8988T (cell line): ENCODE measurements around the gene BMF.
A peak's percentile ranks its signal among the peaks of the same experiment; 100 is the strongest.
"Not testable (repeated sequence)": the region's sequence is repeated elsewhere in the genome, so short reads cannot be mapped to it uniquely, and the experiment has no call there.

ENCODE experiments used
- DNase-seq: peaks from one replicate; pipeline ENCODE4 v3.0.0; 2011

The BMF gene, protein sequence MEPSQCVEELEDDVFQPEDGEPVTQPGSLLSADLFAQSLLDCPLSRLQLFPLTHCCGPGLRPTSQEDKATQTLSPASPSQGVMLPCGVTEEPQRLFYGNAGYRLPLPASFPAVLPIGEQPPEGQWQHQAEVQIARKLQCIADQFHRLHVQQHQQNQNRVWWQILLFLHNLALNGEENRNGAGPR

GRCh38 chr15:40108855-40109735 is at the start of gene BMF:
TSS of gene BMF (minus strand) at chr15:40108879. CDS start at chr15:40106086, 2,793 bp downstream.
- DNase-seq = peak; percentile 95

DNA sequence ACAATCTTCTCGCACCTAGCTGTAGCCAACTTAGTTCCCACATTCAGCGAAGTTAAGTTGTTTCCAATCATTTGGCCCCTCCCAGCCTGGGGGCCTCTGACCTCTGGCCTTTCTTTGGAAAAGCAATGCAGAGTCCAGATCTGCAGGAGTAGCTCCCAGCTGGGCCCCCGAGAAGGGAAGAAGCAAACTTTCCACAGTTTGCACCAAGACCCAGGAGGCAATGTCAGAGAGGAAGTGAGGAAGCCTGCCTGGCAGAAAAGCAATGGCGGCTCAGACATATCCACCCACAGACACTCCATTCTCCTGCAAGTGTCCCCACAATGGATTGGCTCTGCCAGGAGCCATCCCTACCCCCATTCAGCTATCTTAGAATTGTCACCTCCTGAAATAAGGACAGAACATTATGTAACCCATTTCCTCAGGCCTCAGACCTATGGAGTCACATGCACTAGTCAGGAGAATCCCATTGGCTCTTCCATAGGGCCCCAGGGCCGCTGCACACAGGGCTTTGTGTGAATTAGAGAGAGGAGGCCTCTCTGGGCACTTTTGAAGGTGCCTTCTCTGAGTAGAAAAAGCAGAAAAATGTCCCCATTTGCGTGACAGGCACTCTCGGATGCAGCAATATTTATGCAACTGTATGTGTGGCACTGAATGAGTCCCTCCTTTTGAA is 49.2 kb upstream of the BMF start:
- DNase-seq = no peak

DNA sequence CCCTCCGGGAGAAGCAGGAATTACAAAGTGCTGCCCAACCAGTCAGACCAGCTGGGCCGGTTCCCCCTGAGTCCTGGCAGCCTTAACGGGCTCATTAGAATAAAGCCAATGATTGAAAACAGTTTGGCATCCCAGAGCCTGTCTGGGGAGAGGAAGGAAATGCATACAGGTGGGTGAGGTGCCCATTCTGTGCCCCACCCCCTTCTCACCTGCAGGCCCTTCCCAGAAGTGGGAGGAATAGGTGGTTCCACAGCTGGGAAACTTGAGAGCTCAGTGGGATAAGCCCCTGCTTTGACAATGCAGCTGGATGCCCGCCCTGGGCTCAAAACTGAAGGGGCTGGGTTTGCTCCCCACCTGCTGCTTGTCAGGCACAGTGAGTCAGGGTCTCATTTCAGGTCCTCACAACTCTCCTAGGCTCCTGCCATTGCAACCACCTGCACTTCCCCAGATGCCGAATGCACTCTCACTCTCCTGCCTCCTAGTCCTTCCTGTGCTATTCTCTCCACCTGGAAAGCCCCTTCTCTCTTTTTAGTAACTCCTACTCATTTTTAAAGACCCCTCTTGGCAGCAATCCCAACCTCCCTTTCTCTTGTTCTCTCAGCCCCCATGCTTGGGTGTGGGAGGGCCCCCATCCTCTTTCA is 46.7 kb upstream of the BMF start:
- no peak for DNase-seq

GRCh38 chr15:40154821-40155220 is 46.1 kb upstream of the BMF start:
- not testable (repeated sequence) for DNase-seq

- no peak for DNase-seq
These were observed 43.3 kb upstream of the BMF start for GRCh38 chr15:40151991-40152390.

DNA sequence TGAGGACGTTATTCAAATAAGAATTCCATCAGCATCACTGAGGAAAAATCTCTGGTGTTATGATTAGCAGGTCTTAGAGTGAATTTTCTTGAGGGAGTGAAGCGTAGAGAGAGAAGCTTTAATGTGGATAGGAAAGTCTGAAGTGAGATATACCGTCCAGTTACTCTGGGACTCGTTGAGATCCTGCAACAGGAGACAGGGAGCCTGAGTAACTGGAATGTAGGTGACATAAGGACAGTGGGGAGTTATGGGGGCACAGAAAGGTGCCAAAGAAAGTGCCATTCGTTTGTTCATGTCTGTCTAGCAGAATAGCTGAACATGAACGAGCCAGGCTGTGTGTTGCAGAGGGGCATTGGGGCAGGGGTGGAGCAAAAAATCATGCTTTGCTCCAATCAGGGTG is 42.8 kb upstream of the BMF start:
- DNase-seq = no peak

DNA sequence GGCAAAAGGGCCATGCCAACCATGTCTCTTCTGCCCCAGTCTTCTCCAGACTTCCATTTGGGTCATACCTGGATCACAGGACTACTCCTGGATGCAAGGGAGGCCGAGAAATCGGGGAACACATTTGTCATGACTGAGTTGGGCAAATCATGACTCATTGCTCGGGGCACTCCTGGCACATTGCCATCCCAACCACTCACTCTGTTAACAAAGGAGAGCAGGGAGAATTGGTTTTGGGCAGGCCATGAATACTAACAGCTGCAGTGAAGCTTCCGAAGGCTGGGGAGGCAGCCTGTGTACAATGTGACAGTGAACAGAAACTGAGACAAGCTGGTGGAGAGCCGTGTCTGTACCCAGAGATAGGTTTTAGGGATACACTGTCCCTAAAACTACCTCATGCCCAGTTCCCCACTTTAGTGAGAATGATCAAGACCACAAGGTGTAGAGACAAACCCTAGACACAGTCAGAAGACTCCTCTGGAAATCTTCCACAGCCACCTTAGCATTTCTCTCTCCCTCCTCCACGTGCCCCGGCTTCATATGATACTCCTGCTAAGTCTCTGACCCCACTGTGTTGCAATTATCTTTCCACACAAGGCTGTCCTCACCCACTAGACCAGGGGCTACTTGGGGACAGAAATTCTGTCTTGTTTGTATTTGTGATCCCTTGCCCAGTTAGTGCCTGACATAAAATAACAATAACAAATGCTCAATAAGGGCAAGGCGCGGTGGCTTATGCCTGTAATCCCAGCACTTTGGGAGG is 41.7 kb upstream of the BMF start:
- DNase-seq = no peak

DNA sequence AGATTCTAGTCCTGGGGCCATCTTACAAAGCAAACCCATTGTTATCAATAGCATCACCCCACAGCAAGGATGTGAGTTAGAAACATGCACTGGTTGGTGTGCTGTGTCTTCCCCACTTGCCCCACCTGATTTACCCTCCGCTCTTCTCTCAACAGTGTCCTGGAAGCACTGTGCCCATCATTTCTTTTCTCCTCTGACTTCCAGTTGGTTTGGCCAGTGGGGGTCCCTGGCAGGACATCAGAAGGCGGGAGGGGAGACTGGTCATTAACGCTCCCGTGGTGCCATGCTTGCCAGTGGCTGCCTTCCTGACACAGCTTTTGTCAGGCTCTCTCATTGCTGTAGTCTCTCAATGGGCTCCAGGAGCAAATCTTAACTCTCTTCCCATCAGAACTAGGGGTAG is 40.7 kb upstream of the BMF start:
- DNase-seq = no peak

DNA sequence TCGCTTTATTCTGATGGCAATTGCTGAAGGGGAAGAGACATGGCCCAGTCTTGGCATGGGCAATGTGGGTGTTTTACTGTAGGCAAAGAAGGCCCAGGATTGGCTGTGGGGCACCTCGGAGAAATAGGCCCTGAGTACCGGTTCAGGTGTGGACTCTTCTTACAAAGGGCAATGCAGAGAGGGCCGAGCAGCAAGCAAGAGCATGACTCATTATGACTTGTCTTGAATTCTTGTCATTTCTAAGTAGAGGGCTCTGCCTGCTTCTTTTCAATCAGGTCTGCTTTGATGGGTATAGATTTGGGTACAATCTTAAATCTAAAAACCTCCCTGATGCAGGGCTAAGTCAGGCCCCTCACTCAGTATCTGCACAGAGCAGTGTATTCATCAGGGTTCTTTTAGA is 37.4 kb upstream of the BMF start:
- no peak for DNase-seq

DNA sequence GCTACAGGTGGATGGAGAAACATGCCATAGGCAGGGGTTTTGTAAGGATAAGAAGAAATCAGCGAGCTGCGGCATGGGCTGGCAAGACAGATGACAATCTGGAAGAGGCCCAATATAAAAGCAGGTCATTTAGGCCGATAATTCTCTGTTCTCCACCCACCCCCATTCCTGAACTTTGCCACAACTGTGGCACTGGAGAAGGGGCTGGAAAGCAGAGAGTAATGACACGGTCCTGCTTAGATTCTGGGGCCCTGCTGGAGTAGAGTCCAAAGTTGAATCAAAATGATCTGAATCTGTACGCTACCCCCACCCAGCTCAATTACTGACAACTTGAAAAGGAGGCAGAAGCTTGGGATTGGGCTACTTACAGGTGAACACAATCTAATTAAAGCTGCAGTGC is 33.7 kb upstream of the BMF start:
- no peak for DNase-seq

DNA sequence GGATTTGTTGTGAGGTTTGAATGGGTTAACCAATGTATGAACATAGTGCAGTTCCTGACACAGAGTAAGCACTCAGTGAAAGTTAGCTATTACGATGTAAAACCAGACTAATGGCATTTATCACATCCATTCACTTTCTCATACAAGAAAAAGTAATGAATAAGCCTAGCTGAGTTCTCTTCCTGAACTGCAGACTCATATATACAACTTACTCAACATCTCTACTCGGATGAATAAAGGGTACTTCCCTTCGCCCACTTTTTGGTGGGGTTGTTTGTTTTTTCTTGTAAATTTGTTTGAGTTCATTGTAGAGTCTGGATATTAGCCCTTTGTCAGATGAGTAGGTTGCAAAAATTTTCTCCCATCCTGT is 29.5 kb upstream of the BMF start:
- DNase-seq = not testable (repeated sequence)

GRCh38 chr15:40137303-40138200 is 28.9 kb upstream of the BMF start:
- DNase-seq = no peak

- DNase-seq = no peak
These were observed 28.0 kb upstream of the BMF start for GRCh38 chr15:40136470-40137302.

DNA sequence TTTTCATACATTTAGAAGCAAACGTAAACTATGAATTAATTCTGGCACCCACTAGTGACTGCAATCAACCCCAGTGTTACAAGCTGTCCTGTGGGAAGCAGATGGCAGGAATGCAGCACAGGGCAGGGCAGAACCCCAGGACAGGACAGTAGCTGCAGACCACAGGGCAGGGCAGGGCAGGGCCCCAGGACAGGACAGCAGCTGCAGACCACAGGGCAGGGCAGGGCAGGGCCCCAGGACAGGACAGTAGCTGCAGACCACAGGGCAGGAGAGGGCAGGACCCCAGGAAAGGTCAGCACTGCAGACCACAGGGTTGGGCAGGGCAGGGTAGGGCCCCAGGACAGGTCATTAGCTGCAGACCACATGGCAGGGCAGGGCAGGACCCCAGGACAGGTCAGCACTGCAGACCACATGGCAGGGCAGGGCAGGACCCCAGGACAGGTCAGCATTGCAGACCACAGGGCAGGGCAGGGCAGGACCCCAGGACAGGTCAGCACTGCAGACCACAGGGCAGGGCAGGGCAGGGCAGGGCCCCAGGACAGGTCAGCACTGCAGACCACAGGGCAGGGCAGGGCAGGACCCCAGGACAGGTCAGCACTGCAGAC is 27.3 kb upstream of the BMF start:
- DNase-seq = not testable (repeated sequence)

DNA sequence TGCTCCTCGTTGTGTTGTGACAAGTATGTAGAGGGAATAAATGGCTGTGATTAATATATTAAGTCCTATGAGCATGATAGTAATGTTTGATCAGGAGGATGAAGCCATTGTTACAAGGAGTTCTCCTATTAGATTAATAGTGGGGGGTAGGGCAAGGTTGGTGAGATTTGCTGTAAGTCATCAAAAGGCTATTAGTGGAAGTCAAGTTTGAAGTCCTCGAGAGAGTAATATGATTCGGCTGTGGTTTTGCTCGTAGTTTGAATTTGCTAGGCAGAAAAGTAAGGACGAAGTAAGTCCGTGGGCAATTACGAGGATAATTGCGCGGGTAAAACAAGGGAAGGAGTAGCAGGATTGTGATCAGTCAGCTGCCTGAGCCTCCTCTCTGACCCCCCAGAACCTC is 26.2 kb upstream of the BMF start:
- no peak for DNase-seq

- no peak for DNase-seq
These were observed 24.9 kb upstream of the BMF start for GRCh38 chr15:40133544-40133943.

DNA sequence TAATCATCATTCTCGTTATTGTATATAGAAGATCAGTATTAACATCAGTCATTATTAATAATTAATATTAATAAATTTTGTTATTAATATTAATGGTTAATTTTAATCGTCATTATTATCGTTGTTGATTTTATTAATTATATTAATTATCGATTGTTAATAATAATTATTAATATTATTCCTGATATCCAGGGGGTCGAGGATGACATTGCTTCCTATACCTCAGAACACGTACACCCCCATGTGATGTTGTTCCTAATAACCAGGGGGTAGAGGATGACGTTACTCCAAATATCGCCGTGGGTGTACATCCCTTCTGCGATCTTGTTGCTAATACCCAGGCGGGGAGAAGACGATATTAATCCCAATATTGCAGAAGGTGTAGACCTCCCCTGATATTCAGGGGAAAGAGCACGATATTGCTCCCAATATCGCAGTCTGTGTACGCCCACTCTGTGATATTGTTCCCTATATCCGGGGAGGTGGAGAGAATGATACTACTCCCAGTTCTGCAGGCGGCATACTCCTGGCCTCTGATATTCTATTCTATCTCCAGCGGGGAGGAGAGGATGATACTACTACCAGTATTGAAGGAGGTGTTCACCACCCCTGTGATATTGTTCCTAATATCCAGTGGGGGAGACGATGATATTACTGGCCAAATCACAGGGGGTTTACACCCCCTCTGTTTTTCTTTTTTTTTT is 22.3 kb upstream of the BMF start:
- DNase-seq = no peak

DNA sequence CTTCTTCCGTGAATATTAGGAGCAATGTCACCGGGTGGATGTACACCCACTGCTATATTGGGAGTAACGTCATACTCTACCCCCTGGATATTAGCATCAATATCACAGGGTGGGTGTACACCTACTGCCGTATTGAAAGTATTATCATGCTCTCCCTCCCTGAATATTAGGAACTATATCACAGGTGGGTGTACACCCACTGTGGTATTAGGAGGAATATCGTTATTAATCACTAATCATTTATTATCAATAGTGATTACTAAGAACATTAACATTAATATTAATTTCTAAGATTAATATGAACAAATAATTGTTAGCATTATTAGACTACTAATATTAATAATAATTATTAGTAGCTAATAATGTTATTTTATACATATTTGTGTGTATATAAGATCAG is 21.4 kb upstream of the BMF start:
- DNase-seq = no peak
